HG03039 (cell line): ENCODE measurements around the gene RAB24.
"Not testable (repeated sequence)": the region's sequence is repeated elsewhere in the genome, so short reads cannot be mapped to it uniquely, and the experiment has no call there.

Source experiments
- ATAC-seq: cut with Tn5 transposase; IDR thresholded peaks from one replicate; pipeline ENCODE4 v1.9.1; 2021; ENCODE audit warnings: mild to moderate bottlenecking, moderate library complexity; ENCODE audit not compliant: unreplicated experiment

The RAB24 gene

DNA sequence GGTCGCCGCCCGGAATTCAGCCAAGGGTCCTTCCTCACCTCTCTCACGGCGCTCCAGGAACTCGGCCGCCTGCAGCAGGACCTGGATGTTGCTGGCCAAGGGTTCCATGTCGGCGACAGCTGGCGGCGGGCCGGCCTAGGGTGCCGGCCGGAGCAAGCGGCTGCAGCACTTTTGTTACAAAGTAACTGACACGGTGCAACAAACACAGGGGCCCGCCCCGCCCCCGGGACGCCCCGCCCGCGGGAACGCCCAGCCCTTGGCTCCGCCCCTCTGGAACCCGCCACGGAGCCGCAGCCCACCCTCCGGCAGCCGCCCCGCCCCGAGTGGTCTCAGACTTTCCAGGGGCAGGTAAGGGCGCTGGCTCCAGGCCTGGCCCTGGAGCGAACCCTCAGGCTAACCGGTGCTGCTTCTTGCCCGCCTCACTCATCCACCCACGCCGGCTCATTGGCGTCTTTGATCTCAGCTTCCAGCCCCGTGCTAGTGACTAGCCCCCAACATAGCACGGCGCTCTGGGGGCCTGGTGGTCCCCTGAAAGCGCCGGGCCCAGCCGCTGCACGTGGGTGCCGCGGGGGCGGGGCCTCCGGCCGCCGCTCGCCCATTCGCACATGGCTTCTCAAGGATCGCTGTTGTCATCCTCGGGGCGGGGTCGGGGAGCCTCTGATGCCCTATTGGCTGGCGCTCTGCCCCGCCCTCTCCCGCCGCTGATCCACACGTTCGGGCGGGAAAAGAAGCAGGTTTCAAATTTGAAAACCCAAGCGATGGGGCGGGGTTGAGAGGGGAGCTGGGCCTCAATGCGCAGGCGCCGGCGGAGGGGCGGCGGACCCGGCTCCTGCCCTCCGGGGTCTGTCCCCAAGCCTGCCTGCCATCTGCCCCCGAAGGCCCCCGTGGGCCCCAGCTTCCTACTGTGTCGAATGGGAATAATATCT is 8.5 kb upstream of the RAB24 start, which contains the start of gene MXD3:
MXD3 (minus strand) TSS at position 176 of the 926 bp plus-strand sequence; CDS start at position 108, 68 bp downstream.
- peak; percentile 66 for ATAC-seq

DNA sequence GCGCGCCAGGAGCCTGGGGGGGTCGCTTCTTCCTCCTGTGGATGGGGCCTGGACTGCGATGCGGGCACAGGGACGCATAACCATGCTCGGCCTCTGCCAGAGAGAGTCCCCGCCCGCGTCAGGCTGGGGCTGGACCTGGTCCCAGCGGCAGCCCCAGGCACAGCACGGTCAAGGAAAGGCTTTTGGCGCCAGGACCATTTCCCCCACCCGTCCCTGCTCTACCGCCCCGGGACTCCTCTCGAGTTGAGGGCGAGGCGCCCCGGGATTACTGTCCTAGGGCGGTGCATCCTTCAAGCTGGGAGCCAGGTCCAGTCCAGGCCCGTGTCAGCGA is 7.8 kb upstream of the RAB24 start:
- no peak for ATAC-seq

- no peak for ATAC-seq
Measured at GRCh38 chr5:177310757-177311391, 7.4 kb upstream of the RAB24 start.

- ATAC-seq: no peak
Measured at GRCh38 chr5:177310332-177310731, 6.8 kb upstream of the RAB24 start.

- no peak for ATAC-seq
Measured at GRCh38 chr5:177309351-177310191, 6.1 kb upstream of the RAB24 start.

GRCh38 chr5:177308740-177309139 is 5.2 kb upstream of the RAB24 start:
- ATAC-seq: no peak

GRCh38 chr5:177307544-177308363 is 4.2 kb upstream of the RAB24 start:
- ATAC-seq: no peak

- ATAC-seq: no peak
Measured at GRCh38 chr5:177306674-177307543, 3.4 kb upstream of the RAB24 start.

DNA sequence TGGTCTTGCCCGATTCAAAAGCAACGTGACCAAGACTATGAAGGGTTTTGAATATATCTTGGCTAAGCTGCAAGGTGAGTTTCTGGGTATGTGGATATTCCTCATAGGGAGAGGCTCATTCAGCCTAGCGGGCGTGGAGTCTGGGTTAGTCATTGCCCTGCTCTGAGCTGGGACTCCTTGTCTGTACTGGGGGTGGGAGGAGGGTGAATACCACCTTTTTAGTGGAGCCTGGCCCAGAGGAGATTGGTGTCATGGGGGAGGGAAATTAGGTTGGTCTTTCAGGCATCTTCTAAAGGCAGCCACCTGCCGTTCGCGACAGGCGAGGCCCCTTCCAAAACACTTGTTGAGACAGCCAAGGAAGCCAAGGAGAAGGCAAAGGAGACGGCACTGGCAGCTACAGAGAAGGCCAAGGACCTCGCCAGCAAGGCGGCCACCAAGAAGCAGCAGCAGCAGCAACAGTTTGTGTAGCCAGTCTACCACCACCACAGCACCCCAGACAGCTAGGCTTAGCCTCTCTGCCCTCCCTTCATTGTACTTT is 2.7 kb upstream of the RAB24 start:
- ATAC-seq: not testable (repeated sequence)

DNA sequence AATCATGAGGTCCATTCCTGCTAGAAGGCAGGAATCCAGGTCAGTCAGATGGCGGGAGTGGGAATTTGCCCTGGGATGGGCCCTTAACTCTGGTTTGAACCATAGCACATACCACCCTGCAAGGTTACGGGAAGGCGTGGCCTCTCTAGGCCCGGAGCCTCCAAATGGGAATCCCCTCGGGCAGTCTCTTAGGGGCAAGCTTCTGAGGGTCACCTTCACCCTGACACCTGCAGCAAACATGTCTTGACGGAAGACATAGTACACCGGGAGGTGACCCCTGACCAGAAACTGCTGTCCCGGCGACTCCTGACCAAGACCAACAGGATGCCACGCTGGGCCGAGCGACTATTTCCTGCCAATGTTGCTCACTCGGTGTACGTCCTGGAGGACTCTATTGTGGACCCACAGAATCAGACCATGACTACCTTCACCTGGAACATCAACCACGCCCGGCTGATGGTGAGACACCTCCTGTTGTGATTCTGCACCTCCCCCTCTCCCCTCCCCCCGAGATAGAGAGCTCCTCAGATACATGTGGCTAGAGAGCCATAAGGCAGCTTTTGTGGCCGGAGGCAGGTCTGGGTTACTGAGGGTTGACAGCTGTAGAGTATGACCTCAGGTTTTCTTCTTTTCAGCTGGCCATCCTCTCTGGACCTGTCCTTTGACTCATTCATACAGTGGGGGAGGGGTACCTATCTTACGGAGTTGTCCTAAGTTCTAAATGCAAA is 1.0 kb upstream of the RAB24 start:
- no peak for ATAC-seq

DNA sequence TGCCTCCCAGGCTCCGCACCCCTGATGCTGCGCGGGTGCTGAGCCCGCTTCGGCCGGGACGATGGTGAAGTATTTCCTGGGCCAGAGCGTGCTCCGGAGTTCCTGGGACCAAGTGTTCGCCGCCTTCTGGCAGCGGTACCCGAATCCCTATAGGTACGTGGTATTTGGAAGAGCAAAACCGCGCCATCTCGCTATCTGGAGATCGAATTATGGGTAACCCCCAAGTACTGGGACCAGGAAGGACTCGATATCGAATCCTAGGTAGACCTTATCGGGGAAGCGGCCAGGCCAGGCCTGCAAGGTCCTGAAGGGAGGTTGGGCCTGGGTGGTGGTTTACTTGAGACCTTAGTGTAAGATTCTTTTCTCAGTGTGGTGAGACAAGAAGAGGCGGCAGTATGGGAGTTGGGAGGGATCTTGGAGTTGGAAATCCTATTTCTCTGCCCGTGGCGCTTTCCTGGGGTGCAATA is 439 bp upstream of the RAB24 start:
- no peak for ATAC-seq

DNA sequence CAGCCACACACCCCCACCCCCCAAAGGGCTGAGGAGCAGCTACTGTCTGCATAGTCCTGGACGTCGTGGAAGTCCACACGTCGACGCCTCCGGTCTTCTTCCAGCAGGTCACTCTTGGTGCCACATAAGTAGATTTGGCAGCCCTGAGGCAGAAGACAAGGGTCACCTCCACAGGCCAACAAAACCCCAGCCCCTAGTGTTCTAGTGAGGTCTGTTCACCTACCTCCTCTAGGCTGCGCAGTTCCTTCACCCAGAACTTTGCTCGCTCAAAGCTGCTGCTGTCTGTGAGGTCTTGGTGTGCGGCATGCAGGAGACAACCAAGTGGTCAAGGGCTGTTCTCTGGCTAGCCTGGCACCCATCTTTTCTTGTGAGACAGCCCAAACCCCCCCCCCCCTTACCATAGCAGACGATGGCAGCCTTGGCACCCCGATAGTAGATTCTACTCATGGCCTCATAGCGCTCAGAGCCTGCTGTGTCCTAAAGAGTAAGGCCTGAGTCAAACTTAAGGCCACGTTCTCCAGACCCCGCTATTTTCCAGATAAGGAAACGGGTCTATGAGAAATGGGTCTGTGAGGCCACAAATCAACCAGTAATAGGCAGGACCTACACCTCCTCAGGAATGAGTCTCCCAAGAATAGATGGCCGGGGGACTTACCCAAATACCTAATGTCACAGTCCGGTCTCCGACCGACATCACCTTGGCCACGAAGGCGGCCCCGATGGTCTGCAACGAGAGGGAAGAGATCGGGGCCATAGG is 987 bp downstream of the RAB24 start:
- no peak for ATAC-seq

- ATAC-seq: no peak
Measured at GRCh38 chr5:177301503-177302165, 1.9 kb downstream of the RAB24 start.

- ATAC-seq: no peak
Measured at GRCh38 chr5:177300951-177301350, 2.6 kb downstream of the RAB24 start.

DNA sequence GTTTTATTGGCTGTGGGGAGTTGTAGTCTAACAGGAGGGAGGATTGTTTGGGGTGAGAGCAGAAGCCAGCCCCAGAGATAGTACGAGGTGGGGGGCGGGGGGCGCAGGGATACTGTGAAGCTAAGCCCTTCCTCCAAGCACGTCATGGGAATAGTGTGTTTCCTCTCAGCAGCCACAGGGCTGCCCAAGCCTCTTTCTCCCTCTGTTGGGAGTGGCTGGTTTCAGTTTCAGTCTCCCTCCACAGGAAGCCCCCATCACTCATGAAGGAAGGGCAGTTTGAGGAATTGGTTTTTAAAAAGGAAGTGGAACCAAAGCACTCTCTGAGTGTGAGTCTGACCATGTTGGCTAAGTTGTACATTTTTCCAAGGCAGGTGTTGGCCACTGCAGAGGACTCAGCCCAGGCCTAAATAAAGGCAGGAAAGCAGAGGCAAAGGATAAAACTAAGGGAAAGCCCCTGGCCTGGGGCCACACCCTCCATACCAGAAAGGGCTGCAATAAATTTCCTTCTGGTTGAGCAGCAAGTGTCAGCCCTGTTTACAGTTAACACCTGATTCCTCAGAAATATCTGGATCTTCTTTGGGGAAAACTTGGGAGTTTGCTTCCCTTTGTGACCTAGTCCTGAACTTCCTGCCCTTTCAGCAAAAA is 3.2 kb downstream of the RAB24 start:
- ATAC-seq: peak; percentile 36

- ATAC-seq: no peak
Measured at GRCh38 chr5:177299697-177300096, 3.8 kb downstream of the RAB24 start.

GRCh38 chr5:177297922-177298321 is 5.6 kb downstream of the RAB24 start:
- no peak for ATAC-seq
